IMR-90 (cell line): Measurements from ENCODE around the gene PRSS1. TPM values are rescaled to one million over a fixed set of nuclear protein-coding genes. Genes with fewer than 3 reads are reported as not detected.

Source experiments
- ATAC-seq: fragments of 200-7000 bp; cut with Tn5 transposase; 2 replicates; pipeline ENCODE4 v1.9.1; 2020; ENCODE audit warnings: low read depth, mild to moderate bottlenecking, moderate library complexity
- BruUV-seq: library from RNA; stranded (reverse); fragments of 400-500 nt; replicated peaks from 2 replicates; lab custom pipeline; 2021; lab: Mats Ljungman, UMichigan
- CTCF ChIA-PET: fragments of 300-600 bp; formaldehyde crosslinking; extraction: SDS; loops from one replicate; lab custom pipeline; 2021; ENCODE audit warnings: antibody characterized with exemption; lab: Yijun Ruan, JAX
- POLR2A ChIA-PET: fragments of 300-600 bp; sonication (Branson Sonifier 250); formaldehyde crosslinking; loops from one replicate; lab custom pipeline; 2022; ENCODE audit warnings: antibody characterized with exemption; ENCODE audit not compliant: unreplicated experiment; lab: Charles Lee
- DNase-seq: peaks from one replicate; pipeline ENCODE4 v3.0.0; 2013
- H2AFZ ChIP-seq: replicated peaks from 2 replicates; pipeline ENCODE3; 2013; ENCODE audit warnings: low read length, mild to moderate bottlenecking; ENCODE audit not compliant: poor library complexity
- H2AK5ac ChIP-seq: 2 replicates; pipeline ENCODE4 v1.6.1; 2013; ENCODE audit warnings: low read depth, low read length, inconsistent platforms
- H2AK9ac ChIP-seq: replicated peaks from 2 replicates; pipeline ENCODE3; 2013; ENCODE audit warnings: mild to moderate bottlenecking, low read depth, low read length, moderate library complexity; ENCODE audit not compliant: poor library complexity
- H2BK120ac ChIP-seq: 2 replicates; pipeline ENCODE4 v1.6.1; 2013; ENCODE audit warnings: low read depth, low read length, inconsistent platforms
- H2BK15ac ChIP-seq: 3 replicates; pipeline ENCODE4 v1.6.1; 2013; ENCODE audit warnings: low read depth, low read length, inconsistent platforms
- H2BK20ac ChIP-seq: 2 replicates; pipeline ENCODE4 v1.6.1; 2013; ENCODE audit warnings: low read depth, mild to moderate bottlenecking, inconsistent platforms, low read length, moderate library complexity
- H2BK5ac ChIP-seq: 2 replicates; pipeline ENCODE4 v1.6.1; 2013; ENCODE audit warnings: mild to moderate bottlenecking, low read depth, low read length, inconsistent platforms; ENCODE audit not compliant: poor library complexity, severe bottlenecking
- H3K14ac ChIP-seq: replicated peaks from 2 replicates; pipeline ENCODE4 v1.6.1; 2013; ENCODE audit warnings: low read depth, low read length, inconsistent platforms
- H3K18ac ChIP-seq: 2 replicates; pipeline ENCODE4 v1.6.1; 2013; ENCODE audit warnings: low read depth, low read length, control low read depth
- H3K23ac ChIP-seq: 2 replicates; pipeline ENCODE4 v1.6.1; 2013; ENCODE audit warnings: low read depth, low read length, inconsistent platforms
- H3K27ac ChIP-seq: 2 replicates; pipeline ENCODE4 v1.5.1; 2013; ENCODE audit warnings: mild to moderate bottlenecking, control low read depth, low read length; ENCODE audit not compliant: insufficient read depth
- H3K27me3 ChIP-seq: 2 replicates; pipeline ENCODE4 v1.6.1; 2013; ENCODE audit warnings: low read length; ENCODE audit not compliant: control insufficient read depth, insufficient read depth
- H3K36me3 ChIP-seq: 2 replicates; pipeline ENCODE4 v1.6.1; 2013; ENCODE audit warnings: low read length, mixed read lengths; ENCODE audit not compliant: control insufficient read depth, insufficient read depth
- H3K4ac ChIP-seq: 2 replicates; pipeline ENCODE4 v1.6.1; 2013; ENCODE audit warnings: low read depth, low read length, inconsistent platforms
- H3K4me1 ChIP-seq: 2 replicates; pipeline ENCODE4 v1.6.1; 2013; ENCODE audit warnings: low read length, mixed read lengths; ENCODE audit not compliant: control insufficient read depth, insufficient read depth
- H3K4me2 ChIP-seq: 2 replicates; pipeline ENCODE4 v1.6.1; 2013; ENCODE audit warnings: low read depth, mild to moderate bottlenecking, control low read depth, low read length, moderate library complexity
- H3K4me3 ChIP-seq: 2 replicates; pipeline ENCODE4 v1.5.1; 2013; ENCODE audit warnings: low read depth, mild to moderate bottlenecking, control low read depth, low read length, moderate library complexity; ENCODE audit not compliant: insufficient read depth
- H3K56ac ChIP-seq: 2 replicates; pipeline ENCODE4 v1.6.1; 2013; ENCODE audit warnings: low read length, inconsistent platforms; ENCODE audit not compliant: insufficient read depth; ENCODE audit errors: extremely low read depth
- H3K79me1 ChIP-seq, 2 experiments: 2 replicates each; pipeline ENCODE4 v1.6.1; 2013; ENCODE audit warnings: low read length in 2 of 2, inconsistent platforms in 1 of 2, low read depth in 1 of 2
- H3K9ac ChIP-seq: 2 replicates; pipeline ENCODE4 v1.6.1; 2013; ENCODE audit warnings: low read depth, low read length, control low read depth
- H3K9me1 ChIP-seq: 2 replicates; pipeline ENCODE4 v1.6.1; 2013; ENCODE audit warnings: low read length, inconsistent platforms; ENCODE audit not compliant: insufficient read depth
- H3K9me3 ChIP-seq: 2 replicates; pipeline ENCODE4 v1.6.1; 2013; ENCODE audit warnings: low read length; ENCODE audit not compliant: control insufficient read depth, insufficient read depth
- H4K20me1 ChIP-seq: 2 replicates; pipeline ENCODE4 v1.6.1; 2013; ENCODE audit warnings: low read length, inconsistent platforms; ENCODE audit not compliant: insufficient read depth
- H4K5ac ChIP-seq: 2 replicates; pipeline ENCODE4 v1.6.1; 2013; ENCODE audit warnings: mild to moderate bottlenecking, low read depth, low read length, control low read depth
- H4K8ac ChIP-seq, 2 experiments: 2 replicates each; pipeline ENCODE4 v1.6.1; 2013; ENCODE audit warnings: low read depth in 2 of 2, low read length in 2 of 2, control low read depth in 1 of 2, inconsistent platforms in 1 of 2
- H4K91ac ChIP-seq: 2 replicates; pipeline ENCODE4 v1.6.1; 2013; ENCODE audit warnings: low read depth, low read length, inconsistent platforms; ENCODE audit not compliant: insufficient read depth
- CEBPB ChIP-seq: IDR thresholded peaks from 2 replicates; pipeline ENCODE4 v1.6.1; 2012; ENCODE audit warnings: low read depth, low read length, improper control_type of control experiment
- CTCF ChIP-seq: conservative IDR thresholded peaks from 2 replicates; pipeline ENCODE4 v1.5.1; 2012; ENCODE audit warnings: mild to moderate bottlenecking, low read depth, low read length, improper control_type of control experiment
- ELK1 ChIP-seq: fragments of 150-350 bp; IDR thresholded peaks from 2 replicates; pipeline ENCODE4 v1.6.1; 2016; ENCODE audit warnings: low read depth, mild to moderate bottlenecking, low read length, moderate library complexity, borderline replicate concordance
- FOS ChIP-seq: fragments of 150-350 bp; IDR thresholded peaks from 2 replicates; pipeline ENCODE4 v1.6.1; 2016; ENCODE audit warnings: low read depth, low read length
- MAZ ChIP-seq: IDR thresholded peaks from 2 replicates; pipeline ENCODE4 v1.6.1; 2012; ENCODE audit warnings: low read depth, mild to moderate bottlenecking, low read length, improper control_type of control experiment, moderate library complexity, borderline replicate concordance
- MXI1 ChIP-seq: IDR thresholded peaks from 2 replicates; pipeline ENCODE4 v1.6.1; 2012; ENCODE audit warnings: low read depth, mild to moderate bottlenecking, low read length, moderate library complexity, borderline replicate concordance
- RAD21 ChIP-seq: IDR thresholded peaks from 2 replicates; pipeline ENCODE4 v1.6.1; 2012; ENCODE audit warnings: low read length, improper control_type of control experiment
- RCOR1 ChIP-seq: IDR thresholded peaks from 2 replicates; pipeline ENCODE4 v1.6.1; 2012; ENCODE audit warnings: mild to moderate bottlenecking, low read length, improper control_type of control experiment; ENCODE audit not compliant: insufficient replicate concordance
- RFX5 ChIP-seq: IDR thresholded peaks from 2 replicates; pipeline ENCODE4 v1.8.0; 2012; ENCODE audit warnings: low read depth, mild to moderate bottlenecking, low read length, moderate library complexity
- SMC3 ChIP-seq: fragments of 150-350 bp; IDR thresholded peaks from 2 replicates; pipeline ENCODE4 v1.6.1; 2016; ENCODE audit warnings: low read depth, mild to moderate bottlenecking, antibody characterized with exemption, low read length, moderate library complexity
- WGBS, 2 experiments: methylation state at CpG; one replicate each; pipeline versions ENCODE4 v1.1.5 to v1.1.7; 2013; ENCODE audit warnings: missing lambda C conversion rate in 2 of 2; ENCODE audit not compliant: insufficient read length in 1 of 2; ENCODE audit errors: extremely low coverage in 2 of 2; 5-methylcytosine and 5-hydroxymethylcytosine counted together
- dilution Hi-C: fragments of 300-500 bp; cut with HindIII; formaldehyde crosslinking; loops from one replicate; pipeline ENCODE4 v1.14.3; 2018; ENCODE audit warnings: low sequenced_read_pairs; ENCODE audit not compliant: unreplicated experiment
- in situ Hi-C: fragments of 300-500 bp; cut with MboI; formaldehyde crosslinking; loops from 3 replicates; pipeline ENCODE4 v1.14.3; 2019; ENCODE audit warnings: low sequenced_read_pairs, inconsistent platforms, mixed read lengths
- intact Hi-C: fragments of 100-400 bp; cut with micrococcal nuclease; formaldehyde crosslinking; loops from 2 replicates; pipeline ENCODE4 v1.10.0; 2022
- polyA plus RNA-seq, 3 experiments: library from polyadenylated mRNA; depleted of rRNA; stranded (reverse); fragments of >200 nt; gene quantifications; 2 replicates each; pipeline ENCODE4 v1.2.3, GENCODE V29; 2012; ENCODE audit warnings: low replicate concordance in 1 of 3
- total RNA-seq: library from RNA; depleted of rRNA; stranded (reverse); fragments of >200 nt; gene quantifications from 2 replicates; pipeline ENCODE4 v1.2.3, GENCODE V29; 2012

Gene PRSS1
- total and polyA plus RNA-seq, 2 of the 4 experiments (the other 2 are of a cell fraction) = not detected

DNA sequence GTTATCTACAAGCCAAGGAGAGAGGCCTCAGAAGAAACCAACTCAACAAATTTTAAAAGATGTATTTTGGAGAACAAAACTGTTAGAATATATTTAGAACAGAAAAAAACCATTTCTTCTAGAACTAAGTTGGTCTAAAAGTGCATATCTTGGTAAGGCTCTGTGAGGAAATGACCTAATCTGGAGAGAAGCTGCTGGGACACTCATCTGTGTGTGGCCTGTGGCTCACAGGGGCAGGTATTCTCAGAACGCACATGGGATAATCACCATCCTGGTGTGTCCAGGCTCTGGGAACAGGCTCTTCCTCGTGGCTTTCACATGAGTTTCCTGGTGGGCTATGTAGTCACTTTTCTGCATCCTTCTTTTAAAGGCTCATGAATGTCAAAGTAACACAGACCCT lies 38.1 kb upstream of the PRSS1 start:
- H2AK5ac ChIP-seq = no peak overlapping the region
- no CpG with 5 or more reads among the region's 2 CpGs for whole genome bisulfite sequencing, 2 experiments
- dilution Hi-C loops (no loop called here), in situ Hi-C loops (no loop called here), intact Hi-C loops (no loop called here)
- H3K4me3 ChIP-seq = no peak overlapping the region
- ChIA-PET CTCF (no interaction called here), POLR2A (no interaction called here)
- H2BK120ac ChIP-seq = no peak overlapping the region
- no peak overlapping the region for H3K4ac ChIP-seq
- no peak overlapping the region for H3K18ac ChIP-seq
- no peak overlapping the region for H3K4me2 ChIP-seq
- no peak overlapping the region for H3K9ac ChIP-seq
- H4K20me1 ChIP-seq = no peaks in the 10 kb centered on the region
- H4K8ac ChIP-seq = no peak overlapping the region
- no peak overlapping the region for H2BK5ac ChIP-seq
- H4K91ac ChIP-seq = no peak overlapping the region
- H3K14ac ChIP-seq = no peak overlapping the region
- H3K9me1 ChIP-seq = no peaks in the 10 kb centered on the region
- no peaks in the 10 kb centered on the region for H3K36me3 ChIP-seq
- no peaks in the 10 kb centered on the region for H3K79me1 ChIP-seq
- no peak overlapping the region for H2BK15ac ChIP-seq
- H3K56ac ChIP-seq = no peak overlapping the region
- ATAC-seq = no peak
- H3K4me1 ChIP-seq = no peaks in the 10 kb centered on the region
- TF ChIP-seq ELK1 = no peak
- no peak for TF ChIP-seq FOS
- no peak for TF ChIP-seq MAZ
- no peak for TF ChIP-seq RAD21
- no peak for TF ChIP-seq RFX5
- TF ChIP-seq CTCF = no peak
- TF ChIP-seq CEBPB = no peak
- TF ChIP-seq SMC3 = no peak
- no peak for TF ChIP-seq MXI1
- no peak for TF ChIP-seq RCOR1
- H4K5ac ChIP-seq = no peak overlapping the region
- DNase-seq = no peak
- H2BK20ac ChIP-seq = no peak overlapping the region
- H2AK9ac ChIP-seq = no peak overlapping the region
- H3K9me3 ChIP-seq = no peaks in the 10 kb centered on the region
- no peak overlapping the region for H3K27ac ChIP-seq
- no peak overlapping the region for H2AFZ ChIP-seq
- no TSS peak for BruUV-seq
- peaks cover 2% of the 10 kb centered on the region; the same call in 1 of the 2 replicates for H3K27me3 ChIP-seq
- no peak overlapping the region for H3K23ac ChIP-seq
